ENCODE measurements around the gene KAT2B.
"Not testable (repeated sequence)": the region's sequence is repeated elsewhere in the genome, so short reads cannot be mapped to it uniquely, and the experiment has no call there.

The KAT2B gene

GRCh38 chr3:20042331-20042730 is 2.1 kb downstream of the KAT2B start:
- DNase-seq: no peak

GRCh38 chr3:20043396-20043795 is 3.1 kb downstream of the KAT2B start:
- no peak for DNase-seq

- no peak for DNase-seq
Observed at GRCh38 chr3:20043825-20044224, 3.6 kb downstream of the KAT2B start.

DNA sequence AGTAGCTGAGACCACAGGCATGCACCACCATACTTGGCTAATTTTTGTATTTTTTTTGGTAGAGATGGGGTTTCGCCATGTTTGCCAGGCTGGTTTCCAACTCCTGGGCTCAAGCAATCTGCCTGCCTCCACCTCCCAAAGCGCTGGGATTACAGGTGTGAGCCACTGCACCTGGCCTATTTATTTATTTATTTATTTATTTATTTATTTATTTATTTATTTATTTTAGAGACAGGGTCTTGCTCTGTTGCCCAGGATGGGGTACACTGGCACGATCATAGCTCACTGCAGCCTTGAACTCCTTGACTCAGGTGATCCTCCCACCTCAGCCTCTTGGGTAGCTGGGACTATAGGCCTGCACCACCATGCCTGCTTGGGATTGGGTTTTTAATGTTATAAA is 4.9 kb downstream of the KAT2B start:
- not testable (repeated sequence) for DNase-seq

- no peak for DNase-seq
Observed at GRCh38 chr3:20046556-20046955, 6.3 kb downstream of the KAT2B start.

DNA sequence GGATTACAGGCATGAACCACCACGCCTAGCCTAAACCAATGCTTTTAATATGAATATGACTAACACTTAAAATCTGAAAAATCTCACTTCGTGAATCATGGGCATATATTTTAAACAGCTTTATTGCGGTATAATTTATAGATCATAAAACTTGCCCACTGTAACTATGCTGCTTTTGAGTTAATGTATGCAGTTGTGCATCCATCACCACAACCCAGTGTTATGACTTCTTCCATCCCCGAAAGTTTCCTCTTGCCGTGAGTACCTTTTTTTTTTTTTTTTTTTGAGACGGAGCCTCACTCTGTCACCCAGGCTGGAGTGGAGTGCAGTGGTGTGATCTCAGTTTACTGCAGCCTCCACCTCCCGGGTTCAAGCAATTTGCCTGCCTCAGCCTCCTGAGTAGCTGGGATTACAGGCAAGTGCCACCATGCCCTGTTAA is 7.1 kb downstream of the KAT2B start:
- DNase-seq: no peak

DNA sequence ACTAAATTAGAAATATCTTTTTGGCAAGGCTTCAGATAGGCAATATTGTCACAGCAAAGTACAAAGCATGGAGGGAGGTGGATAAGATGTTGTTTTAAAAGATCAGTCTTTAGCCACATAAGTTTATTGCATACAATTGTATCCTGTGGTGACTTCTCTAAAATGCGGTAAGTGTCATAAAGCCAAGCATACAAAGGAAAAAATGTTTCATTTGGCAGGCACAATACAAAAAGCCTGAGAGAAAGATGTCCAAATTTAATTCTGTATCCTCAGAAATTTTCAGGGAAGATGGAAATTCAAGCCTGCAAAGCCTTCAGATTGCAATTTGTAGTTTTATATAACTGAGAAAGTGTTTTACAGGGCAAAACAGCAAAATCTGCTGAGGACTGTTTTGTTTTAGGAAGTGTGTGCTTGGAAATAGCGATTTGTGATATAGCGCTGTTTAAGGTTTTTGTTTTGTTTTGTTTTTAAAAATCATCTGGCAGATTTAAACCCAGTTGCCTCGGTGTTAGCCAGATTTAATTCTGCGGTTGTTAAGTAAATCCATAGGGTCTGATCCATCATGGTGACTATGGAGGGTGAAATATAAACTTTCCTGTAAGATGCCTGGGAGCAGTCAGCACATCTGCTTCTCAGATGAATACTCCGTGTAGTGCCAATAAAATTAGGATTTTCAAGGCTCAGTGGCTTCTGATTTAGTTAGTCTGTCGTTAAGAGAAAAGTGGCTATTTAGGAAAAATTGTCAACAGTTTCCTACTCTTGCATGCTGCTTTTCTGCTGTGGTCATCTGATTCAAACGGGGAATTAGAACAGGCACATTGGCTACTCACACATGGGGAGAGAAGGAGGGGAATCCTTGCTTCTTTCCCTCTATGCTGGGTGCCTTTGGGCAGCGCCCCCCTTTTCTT is 8.0 kb downstream of the KAT2B start:
- peak in 1 of 2 experiments; percentile 46 for DNase-seq

DNA sequence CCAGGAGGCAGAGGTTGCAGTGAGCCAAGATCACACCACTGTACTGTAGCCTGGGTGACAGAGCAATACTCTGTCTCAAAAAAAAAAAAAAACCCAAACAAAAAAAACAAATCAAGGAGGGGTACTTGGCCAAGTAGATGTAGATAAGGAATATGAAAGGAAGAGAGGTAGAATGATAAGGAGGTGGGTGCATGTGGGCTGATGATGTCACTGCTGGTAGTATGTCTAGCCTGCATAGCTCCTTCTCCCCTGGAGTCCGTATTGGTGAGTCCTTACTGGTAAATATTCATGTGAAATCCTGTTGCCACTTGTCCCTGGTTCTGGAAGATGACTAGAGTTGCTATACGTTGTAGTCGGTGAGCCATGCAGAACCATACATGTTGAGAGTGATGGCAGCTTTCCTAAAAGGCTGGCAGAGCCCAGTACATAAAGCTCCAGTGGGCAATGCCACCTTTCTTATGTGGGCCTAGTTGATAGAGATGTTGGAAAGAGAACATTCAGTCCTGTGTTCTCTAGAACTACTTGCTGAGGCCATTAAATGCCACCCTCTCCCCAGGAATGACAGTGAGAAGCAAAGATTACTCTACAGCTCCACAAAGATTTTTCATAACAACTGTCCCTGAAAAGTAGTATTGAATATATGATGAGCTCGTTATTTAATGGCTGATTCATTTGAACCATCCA is 11.0 kb downstream of the KAT2B start:
- no peak for DNase-seq

- DNase-seq: no peak
Observed at GRCh38 chr3:20052851-20053250, 12.6 kb downstream of the KAT2B start.

DNA sequence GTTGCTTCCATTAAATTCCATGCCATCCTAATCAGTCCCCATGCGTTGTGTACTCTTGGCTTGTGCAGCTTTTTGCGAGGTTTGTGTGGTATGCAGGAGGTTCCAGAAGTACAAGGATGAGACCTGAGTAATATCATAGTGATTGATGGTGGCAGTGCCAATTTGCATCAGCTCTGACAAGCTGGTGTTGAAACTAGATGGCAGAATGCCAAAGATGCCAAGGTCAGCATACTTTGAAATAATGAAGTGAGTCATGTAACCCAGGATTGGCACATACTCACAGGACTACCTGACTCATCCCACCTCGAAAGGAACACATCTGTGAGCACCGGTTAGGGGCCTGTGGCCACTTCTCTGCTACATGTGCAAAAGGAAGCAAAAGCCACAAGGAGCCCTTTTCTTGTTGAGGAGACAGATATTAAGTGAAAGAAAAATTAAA is 14.3 kb downstream of the KAT2B start:
- DNase-seq: peak in 1 of 2 experiments; percentile 32

DNA sequence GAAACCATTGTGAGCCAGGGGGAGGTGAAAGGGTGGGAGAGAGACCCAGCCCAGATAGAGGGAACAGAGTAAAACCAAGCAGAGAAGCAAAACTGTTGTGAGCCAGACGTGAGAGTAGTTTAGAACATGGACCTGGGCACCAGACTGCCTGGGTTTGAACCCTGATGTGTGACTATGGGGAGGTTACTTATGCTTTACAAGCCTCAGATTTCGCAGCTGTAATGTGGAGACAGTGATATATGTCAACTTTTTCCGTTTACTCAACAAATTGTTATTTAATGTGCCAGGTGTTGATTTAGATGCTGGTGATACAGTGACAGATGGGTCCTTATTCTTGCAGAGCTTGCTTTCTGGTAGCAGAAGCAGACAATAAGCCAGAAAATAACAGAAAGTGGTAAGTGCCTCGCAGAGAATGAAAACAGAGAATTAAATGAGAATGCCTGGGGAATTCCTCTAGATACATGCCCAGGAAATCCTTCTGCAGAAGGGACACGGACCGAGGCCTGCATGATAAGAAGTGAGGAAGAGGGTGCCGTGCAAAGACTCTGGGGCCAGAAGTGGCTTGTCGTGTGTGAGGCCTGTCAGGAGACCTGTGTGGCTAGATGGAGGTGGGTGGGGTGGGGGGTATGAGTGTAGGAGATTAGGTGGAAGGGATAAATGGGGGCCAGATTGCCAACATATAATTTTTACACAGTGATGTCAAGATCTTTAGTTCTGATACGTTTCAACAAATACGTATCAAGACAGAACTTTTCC is 15.0 kb downstream of the KAT2B start:
- peak; percentile 57 to 81 for DNase-seq

GRCh38 chr3:20055842-20056241 is 15.6 kb downstream of the KAT2B start:
- DNase-seq: no peak

GRCh38 chr3:20056725-20057611 is 16.7 kb downstream of the KAT2B start:
- DNase-seq: no peak

- no peak for DNase-seq
Observed at GRCh38 chr3:20057612-20058180, 17.4 kb downstream of the KAT2B start.

GRCh38 chr3:20059929-20060328 is 19.7 kb downstream of the KAT2B start:
- no peak for DNase-seq

- no peak for DNase-seq
Observed at GRCh38 chr3:20060974-20061685, 20.9 kb downstream of the KAT2B start.

DNA sequence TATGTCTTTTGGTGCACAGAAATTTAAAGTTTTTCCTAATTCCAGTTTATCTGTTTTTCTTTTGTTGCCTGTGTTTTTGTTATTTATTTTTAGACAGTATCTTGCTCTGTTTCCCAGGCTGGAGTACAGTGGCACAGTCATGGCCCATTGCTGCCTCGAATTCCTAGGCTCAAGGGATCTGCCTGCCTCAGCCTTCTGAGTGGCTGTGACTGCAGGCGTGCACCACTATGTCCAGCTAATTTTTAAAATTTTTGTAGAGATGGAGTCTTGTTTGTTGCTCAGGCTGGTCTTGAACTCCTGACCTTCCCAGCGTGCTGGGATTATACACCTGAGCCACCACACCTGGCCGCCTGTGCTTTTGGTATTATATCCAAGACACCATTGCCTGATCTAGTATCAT is 22.8 kb downstream of the KAT2B start:
- no peak for DNase-seq

DNA sequence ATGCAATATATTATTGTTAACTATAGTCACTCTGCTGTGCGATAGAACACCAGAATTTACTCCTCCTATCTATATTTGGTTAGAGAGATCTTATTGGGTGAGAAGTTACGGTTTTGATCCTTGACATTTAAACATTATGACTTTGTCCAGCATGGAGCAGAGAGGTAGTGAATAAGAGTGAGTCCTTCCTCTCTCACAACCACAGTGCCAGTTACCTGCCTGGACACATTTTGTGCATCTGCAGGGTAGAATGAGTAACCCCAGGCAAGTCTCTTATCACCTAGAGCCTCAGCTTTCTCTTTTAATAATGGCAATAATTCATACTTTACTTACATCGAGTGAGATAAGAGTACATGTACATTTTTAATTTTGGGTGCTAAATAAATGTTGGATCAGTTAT is 24.1 kb downstream of the KAT2B start:
- no peak for DNase-seq

- peak; percentile 80 to 94 for DNase-seq
Observed at GRCh38 chr3:20064796-20065564, 24.7 kb downstream of the KAT2B start.

GRCh38 chr3:20066079-20066478 is 25.8 kb downstream of the KAT2B start:
- DNase-seq: no peak
